B cell (primary cell): ENCODE results near the gene SORL1. TPM values are rescaled to one million over a fixed set of nuclear protein-coding genes. Genes with fewer than 3 reads are reported as not detected.

ENCODE experiments used
- ATAC-seq: fragments of 200-7000 bp; cut with Tn5 transposase; one replicate; pipeline ENCODE4 v1.10.0; 2021; ENCODE audit warnings: low read depth, mild to moderate bottlenecking, moderate number of reproducible peaks, moderate library complexity
- CTCF ChIA-PET: fragments of 350-600 bp; sonication (Branson Sonifier 250); formaldehyde crosslinking; loops from one replicate; lab custom pipeline; 2021; ENCODE audit warnings: antibody characterized with exemption, inconsistent platforms; lab: Charles Lee
- POLR2A ChIA-PET: fragments of 350-600 bp; sonication (Branson Sonifier 250); formaldehyde crosslinking; loops from one replicate; lab custom pipeline; 2021; ENCODE audit warnings: antibody characterized with exemption; lab: Charles Lee
- DNase-seq: peaks from one replicate; pipeline ENCODE4 v3.0.0; 2013
- H2AFZ ChIP-seq: 2 replicates; pipeline ENCODE4 v1.6.1; 2012; ENCODE audit warnings: mild to moderate bottlenecking, low read depth, low read length; ENCODE audit not compliant: insufficient read depth, poor library complexity, severe bottlenecking
- H3K27ac ChIP-seq, 2 donors: 1 replicate in 1 of 2; 2 replicates in 1 of 2; pipeline ENCODE4 v1.5.1; 2012 to 2013; ENCODE audit warnings: low read length in 2 of 2, mild to moderate bottlenecking in 2 of 2, moderate library complexity in 1 of 2
- H3K27me3 ChIP-seq, 4 experiments: fragments of 200-600 bp in 1 of 4; sonication (generic) in 1 of 4; replicated peaks in 1 of 4; 1 replicate in 2 of 4; 2 replicates in 2 of 4; pipeline versions ENCODE4 v1.6.1 to v1.7.0; 2013 to 2016; ENCODE audit warnings: low read length in 3 of 4, mild to moderate bottlenecking in 2 of 4, mixed read lengths in 1 of 4, moderate library complexity in 1 of 4; ENCODE audit not compliant: insufficient read depth in 4 of 4, control insufficient read depth in 3 of 4; ENCODE audit errors: control extremely low read depth in 1 of 4
- H3K36me3 ChIP-seq, 2 experiments: replicated peaks in 1 of 2; 1 replicate in 1 of 2; 2 replicates in 1 of 2; pipeline versions ENCODE4 v1.6.1 to v1.7.1; 2013; ENCODE audit warnings: low read length in 1 of 2; ENCODE audit not compliant: insufficient read depth in 2 of 2, control insufficient read depth in 1 of 2; ENCODE audit errors: control extremely low read depth in 1 of 2, extremely low read depth in 1 of 2
- H3K4me1 ChIP-seq, 2 donors: fragments of 200-600 bp in 1 of 2; sonication (generic) in 1 of 2; 1 replicate in 1 of 2; 2 replicates in 1 of 2; pipeline versions ENCODE4 v1.5.1 to v1.6.1; 2013 to 2017; ENCODE audit warnings: low read length in 2 of 2; ENCODE audit not compliant: control insufficient read depth in 2 of 2, insufficient read depth in 2 of 2
- H3K4me2 ChIP-seq: replicated peaks from 2 replicates; pipeline ENCODE3; 2012; ENCODE audit warnings: mild to moderate bottlenecking, low read depth, low read length; ENCODE audit not compliant: poor library complexity, severe bottlenecking
- H3K4me3 ChIP-seq, 5 experiments: fragments of 200-600 bp in 1 of 5; sonication (generic) in 1 of 5; 1 replicate in 3 of 5; 2 replicates in 2 of 5; pipeline versions ENCODE4 v1.5.1 to v1.7.0; 2011 to 2016; ENCODE audit warnings: low read length in 4 of 5, mild to moderate bottlenecking in 4 of 5, low read depth in 2 of 5, control low read depth in 1 of 5, moderate library complexity in 1 of 5; ENCODE audit not compliant: insufficient read depth in 1 of 5; ENCODE audit errors: control extremely low read depth in 1 of 5, extremely low read depth in 1 of 5
- H3K79me2 ChIP-seq: fragments of 200-600 bp; sonication (generic); one replicate; pipeline ENCODE4 v1.6.0; 2016; ENCODE audit warnings: low read length; ENCODE audit not compliant: control insufficient read depth, insufficient read depth
- H3K9ac ChIP-seq: fragments of 200-600 bp; sonication (generic); 2 replicates; pipeline ENCODE4 v1.6.1; 2017; ENCODE audit warnings: mild to moderate bottlenecking, low read length, moderate library complexity
- H3K9me3 ChIP-seq, 3 donors: one replicate each; pipeline versions ENCODE4 v1.6.1 to v1.7.1; 2013; ENCODE audit warnings: low read length in 2 of 3; ENCODE audit not compliant: control insufficient read depth in 2 of 3, insufficient read depth in 1 of 3; ENCODE audit errors: control extremely low read depth in 1 of 3
- H4K20me1 ChIP-seq: 2 replicates; pipeline ENCODE4 v1.6.0; 2012; ENCODE audit warnings: mild to moderate bottlenecking, low read length; ENCODE audit not compliant: insufficient read depth, control insufficient read depth, poor library complexity, severe bottlenecking
- H3K27ac Mint-ChIP-seq: one replicate; pipeline ENCODE4 v1.8.0; 2021; ENCODE audit warnings: mixed read lengths
- H3K27me3 Mint-ChIP-seq: one replicate; pipeline ENCODE4 v1.8.0; 2021; ENCODE audit warnings: mixed read lengths
- H3K4me1 Mint-ChIP-seq: one replicate; pipeline ENCODE4 v1.8.0; 2021; ENCODE audit warnings: mixed read lengths
- H3K4me3 Mint-ChIP-seq: one replicate; pipeline ENCODE4 v1.8.0; 2021; ENCODE audit warnings: mixed read lengths
- H3K9me3 Mint-ChIP-seq: one replicate; pipeline ENCODE4 v1.8.0; 2022; ENCODE audit warnings: mixed read lengths; ENCODE audit not compliant: insufficient read depth
- EZH2 ChIP-seq: IDR thresholded peaks from 2 replicates; pipeline ENCODE4 v1.6.1; 2012; ENCODE audit warnings: borderline replicate concordance, low read depth, mild to moderate bottlenecking, moderate library complexity, low read length; ENCODE audit not compliant: insufficient read depth, poor library complexity, severe bottlenecking
- WGBS: methylation state at CpG from one replicate; pipeline ENCODE4 v1.1.5; 2013; ENCODE audit warnings: missing lambda C conversion rate; ENCODE audit not compliant: insufficient coverage; 5-methylcytosine and 5-hydroxymethylcytosine counted together
- intact Hi-C: fragments of 100-400 bp; cut with micrococcal nuclease; formaldehyde crosslinking; loops from one replicate; pipeline ENCODE4 v1.10.0; 2022
- polyA plus RNA-seq: library from polyadenylated mRNA; depleted of rRNA; stranded (reverse); fragments of >200 nt; gene quantifications from 2 replicates; pipeline ENCODE4 v1.2.3, GENCODE V29; 2012
- total RNA-seq, 2 donors: library from RNA; stranded (reverse); fragments of 120-200 nt in 1 of 2; gene quantifications; 1 replicate in 1 of 2; 2 replicates in 1 of 2; pipeline versions ENCODE4 v1.2.3 to v1.2.4, GENCODE V29; 2013 to 2022
- TF ChIP-seq, protein P1 (sequence below): fragments of 200-600 bp; IDR thresholded peaks from one replicate; pipeline ENCODE4 v1.8.0; 2022; ENCODE audit warnings: antibody characterized with exemption, mild to moderate bottlenecking

The SORL1 gene
- total and polyA plus RNA-seq, 2 donors (not counting 1 experiment from before 2014, with no cell fraction given) = 13.0 to 396 TPM

DNA sequence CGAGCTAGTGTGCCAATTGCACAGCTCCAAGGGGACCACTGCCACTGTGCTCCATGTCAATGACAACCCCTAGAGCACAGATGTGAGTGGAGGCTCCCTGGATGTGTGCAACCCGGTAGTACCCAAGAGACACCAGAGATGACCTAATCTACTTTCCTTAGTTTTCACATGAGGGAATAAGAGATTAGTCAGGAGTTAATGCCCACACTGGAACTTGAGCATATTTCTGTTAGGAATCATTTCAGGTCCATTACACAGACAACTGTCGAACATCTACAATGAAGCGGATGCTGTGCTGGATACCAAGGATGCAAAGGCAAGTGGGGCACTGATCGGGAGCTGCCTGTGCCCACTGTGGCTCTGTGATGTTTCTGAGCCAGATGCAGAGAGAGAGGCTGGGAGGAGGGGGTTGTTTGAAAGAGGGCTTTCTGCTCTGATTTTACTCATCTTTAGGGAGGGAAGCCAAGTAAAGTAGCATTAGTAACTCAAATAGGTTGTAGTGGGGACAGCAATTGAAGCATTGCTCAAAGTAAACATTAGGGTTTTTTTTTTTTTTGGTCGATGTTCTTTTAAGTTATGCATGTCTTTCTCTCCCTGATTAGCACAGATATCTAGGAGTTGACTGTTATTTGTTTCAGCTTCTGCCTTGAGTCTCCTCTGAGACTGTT, 83.1 kb downstream of the SORL1 start:
- H3K4me1 ChIP-seq = peaks cover 20 to 28% of the 10 kb centered on the region in 2 donors
- H3K9me3 Mint-ChIP-seq = peaks cover 4% of the 10 kb centered on the region
- peaks cover 0 to 6% (median 4%) of the 10 kb centered on the region in 3 donors for H3K9me3 ChIP-seq
- POLR2A ChIA-PET = no interaction called here
- no peak for ATAC-seq
- DNase-seq = no peak
- H3K27me3 ChIP-seq = no peaks in the 10 kb centered on the region
- no peak overlapping the region for H3K27ac ChIP-seq
- no peak overlapping the region for H2AFZ ChIP-seq
- H4K20me1 ChIP-seq = no peaks in the 10 kb centered on the region
- no peak overlapping the region for H3K27ac Mint-ChIP-seq
- H3K79me2 ChIP-seq = peaks cover 6% of the 10 kb centered on the region
- H3K4me1 Mint-ChIP-seq = peaks cover 33% of the 10 kb centered on the region
- H3K36me3 ChIP-seq = peaks cover 4 to 31% of the 10 kb centered on the region in 2 experiments
- no peak overlapping the region for H3K4me2 ChIP-seq
- WGBS = 98% methylated on average over 3 of the region's 6 CpGs
- TF ChIP-seq, protein P1, sequence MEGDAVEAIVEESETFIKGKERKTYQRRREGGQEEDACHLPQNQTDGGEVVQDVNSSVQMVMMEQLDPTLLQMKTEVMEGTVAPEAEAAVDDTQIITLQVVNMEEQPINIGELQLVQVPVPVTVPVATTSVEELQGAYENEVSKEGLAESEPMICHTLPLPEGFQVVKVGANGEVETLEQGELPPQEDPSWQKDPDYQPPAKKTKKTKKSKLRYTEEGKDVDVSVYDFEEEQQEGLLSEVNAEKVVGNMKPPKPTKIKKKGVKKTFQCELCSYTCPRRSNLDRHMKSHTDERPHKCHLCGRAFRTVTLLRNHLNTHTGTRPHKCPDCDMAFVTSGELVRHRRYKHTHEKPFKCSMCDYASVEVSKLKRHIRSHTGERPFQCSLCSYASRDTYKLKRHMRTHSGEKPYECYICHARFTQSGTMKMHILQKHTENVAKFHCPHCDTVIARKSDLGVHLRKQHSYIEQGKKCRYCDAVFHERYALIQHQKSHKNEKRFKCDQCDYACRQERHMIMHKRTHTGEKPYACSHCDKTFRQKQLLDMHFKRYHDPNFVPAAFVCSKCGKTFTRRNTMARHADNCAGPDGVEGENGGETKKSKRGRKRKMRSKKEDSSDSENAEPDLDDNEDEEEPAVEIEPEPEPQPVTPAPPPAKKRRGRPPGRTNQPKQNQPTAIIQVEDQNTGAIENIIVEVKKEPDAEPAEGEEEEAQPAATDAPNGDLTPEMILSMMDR = no peak
- no peak for TF ChIP-seq EZH2
- CTCF ChIA-PET = interaction anchor here (1.1 kb wide), 1 partner anchor 15 kb away, joined by 3 read pairs; no protein-coding TSS in a partner anchor
- H3K27me3 Mint-ChIP-seq = no peaks in the 10 kb centered on the region
- no peak overlapping the region for H3K4me3 Mint-ChIP-seq
- no peak overlapping the region for H3K4me3 ChIP-seq
- intact Hi-C loops = no loop called here
- no peak overlapping the region for H3K9ac ChIP-seq

DNA sequence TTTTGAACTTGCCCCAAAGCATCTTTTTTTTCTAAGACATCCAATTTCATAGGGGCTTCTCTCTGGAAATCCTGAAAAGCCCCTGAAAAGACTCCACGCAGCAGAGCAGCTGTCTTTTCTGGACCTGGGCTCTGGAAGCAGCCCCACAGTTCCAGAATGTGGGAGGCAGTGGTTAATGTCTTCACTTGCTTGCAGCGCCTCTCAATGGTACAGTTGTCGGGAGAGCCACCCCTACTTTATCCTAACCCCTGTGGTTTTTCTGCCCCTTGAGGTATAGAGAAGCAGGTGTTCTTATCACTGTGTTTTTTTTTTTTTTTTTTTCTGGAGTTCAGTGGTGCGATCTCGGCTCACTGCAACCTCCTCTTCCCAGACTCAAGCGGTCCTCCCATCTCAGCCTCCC, 84.0 kb downstream of the SORL1 start:
- Histone ChIP-seq H3K79me2 (peaks cover 10% of the 10 kb centered on the region), H3K27ac (no peak overlapping the region), H2AFZ (no peak overlapping the region), H3K27me3 (no peaks in the 10 kb centered on the region), H4K20me1 (no peaks in the 10 kb centered on the region), H3K9me3 (peaks cover 0 to under 1% (median 0%) of the 10 kb centered on the region in 3 donors), H3K4me3 (no peak overlapping the region), H3K4me2 (no peak overlapping the region), H3K9ac (no peak overlapping the region), H3K36me3 (peaks cover 4 to 31% of the 10 kb centered on the region in 2 experiments), H3K4me1 (peaks cover 20 to 28% of the 10 kb centered on the region in 2 donors)
- H3K27me3 Mint-ChIP-seq = no peaks in the 10 kb centered on the region
- ChIA-PET CTCF (interaction anchor here (1.1 kb wide), 1 partner anchor 15 kb away, joined by 3 read pairs; no protein-coding TSS in a partner anchor), POLR2A (no interaction called here)
- H3K27ac Mint-ChIP-seq = no peak overlapping the region
- no peak overlapping the region for H3K4me3 Mint-ChIP-seq
- WGBS = no CpG with 5 or more reads among the region's 6 CpGs
- peaks cover 2% of the 10 kb centered on the region for H3K9me3 Mint-ChIP-seq
- DNase-seq (no peak), ATAC-seq (no peak)
- TF ChIP-seq, protein P1 = no peak
- no peak for TF ChIP-seq EZH2
- intact Hi-C loops = no loop called here
- peaks cover 33% of the 10 kb centered on the region for H3K4me1 Mint-ChIP-seq
